Measurements from ENCODE around the gene THEMIS2. TPM values are rescaled to one million over a fixed set of nuclear protein-coding genes. Genes with fewer than 3 reads are reported as not detected.

THEMIS2 gene
- total and polyA plus RNA-seq, 7 donors: 1.5 to 6.1 (median 3.8) TPM

DNA sequence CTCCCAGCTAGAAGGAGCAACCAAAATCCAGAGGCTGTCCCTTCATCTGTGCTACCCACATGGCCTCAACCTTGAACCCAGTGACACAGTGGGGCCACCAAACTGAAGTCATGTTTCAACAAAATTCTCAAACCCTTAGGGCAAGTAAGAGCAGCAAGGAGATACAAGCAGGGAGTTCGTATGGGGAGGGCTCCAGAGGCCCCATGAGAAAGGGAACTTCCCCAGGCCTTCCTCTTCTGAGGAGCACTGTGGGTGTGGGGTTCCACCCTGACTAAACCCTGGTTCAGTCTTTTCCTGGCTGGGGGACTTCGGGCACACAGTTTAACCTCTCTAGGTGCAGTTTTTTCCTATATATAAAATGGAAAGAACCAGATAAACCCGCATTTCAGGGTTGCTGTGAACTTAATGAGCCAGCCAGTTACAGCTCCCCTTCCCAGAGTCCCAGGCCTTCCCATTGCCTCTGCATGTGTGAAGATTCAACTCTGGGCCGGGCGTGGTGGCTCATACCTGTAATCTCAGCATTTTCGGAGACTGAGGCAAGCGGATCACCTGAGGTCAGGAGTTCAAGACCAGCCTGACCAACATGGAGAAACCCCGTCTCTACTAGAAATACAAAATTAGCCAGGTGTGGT is 8.0 kb upstream of the THEMIS2 start:
- intact Hi-C loops (cut with DNase I): no loop called here
- Histone ChIP-seq H3K9me3 (no peaks in the 10 kb centered on the region), H3K4me3 (no peak overlapping the region), H3K4me1 (no peaks in the 10 kb centered on the region), H3K27ac (peak overlapping the region; percentile 46), H3K27me3 (ENCODE audit: insufficient read depth in 3 of 3, low read length in 2 of 3) (no peaks in the 10 kb centered on the region), H3K36me3 (ENCODE audit: insufficient read depth in 1 of 2, low read depth in 1 of 2) (no peaks in the 10 kb centered on the region)
- TF ChIP-seq, protein P1, sequence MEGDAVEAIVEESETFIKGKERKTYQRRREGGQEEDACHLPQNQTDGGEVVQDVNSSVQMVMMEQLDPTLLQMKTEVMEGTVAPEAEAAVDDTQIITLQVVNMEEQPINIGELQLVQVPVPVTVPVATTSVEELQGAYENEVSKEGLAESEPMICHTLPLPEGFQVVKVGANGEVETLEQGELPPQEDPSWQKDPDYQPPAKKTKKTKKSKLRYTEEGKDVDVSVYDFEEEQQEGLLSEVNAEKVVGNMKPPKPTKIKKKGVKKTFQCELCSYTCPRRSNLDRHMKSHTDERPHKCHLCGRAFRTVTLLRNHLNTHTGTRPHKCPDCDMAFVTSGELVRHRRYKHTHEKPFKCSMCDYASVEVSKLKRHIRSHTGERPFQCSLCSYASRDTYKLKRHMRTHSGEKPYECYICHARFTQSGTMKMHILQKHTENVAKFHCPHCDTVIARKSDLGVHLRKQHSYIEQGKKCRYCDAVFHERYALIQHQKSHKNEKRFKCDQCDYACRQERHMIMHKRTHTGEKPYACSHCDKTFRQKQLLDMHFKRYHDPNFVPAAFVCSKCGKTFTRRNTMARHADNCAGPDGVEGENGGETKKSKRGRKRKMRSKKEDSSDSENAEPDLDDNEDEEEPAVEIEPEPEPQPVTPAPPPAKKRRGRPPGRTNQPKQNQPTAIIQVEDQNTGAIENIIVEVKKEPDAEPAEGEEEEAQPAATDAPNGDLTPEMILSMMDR (IDR thresholded peaks at IDR 0.05): no peak
- 90 to 91% (median 90%) methylated on average over 8 of the region's 8 CpGs for WGBS, 3 donors
- DNase-seq: no peak
- ATAC-seq: no peak

DNA sequence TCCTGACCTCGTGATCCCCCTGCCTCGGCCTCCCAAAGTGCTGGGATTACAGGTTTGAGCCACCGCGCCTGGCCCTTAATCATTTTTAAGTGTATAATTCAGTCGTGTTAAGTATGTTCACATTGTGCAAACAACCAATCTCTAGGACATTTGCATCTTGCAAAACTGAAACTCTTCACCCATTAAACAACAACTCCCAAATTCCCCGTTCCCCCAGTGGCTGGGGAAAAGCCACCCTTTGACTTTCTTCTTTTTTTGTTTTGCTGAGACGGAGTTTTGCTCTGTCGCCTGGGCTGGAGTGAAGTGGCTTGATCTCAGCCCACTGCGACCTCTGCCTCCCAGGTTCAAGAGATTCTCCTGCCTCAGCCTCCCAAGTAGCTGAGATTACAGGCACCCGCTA is 6.5 kb upstream of the THEMIS2 start:
- no peak overlapping the region for H3K27ac ChIP-seq
- no peak overlapping the region for H3K4me3 ChIP-seq
- ATAC-seq (no peak), DNase-seq (no peak)
- intact Hi-C loops (cut with DNase I): no loop called here
- H3K36me3 ChIP-seq (ENCODE audit: insufficient read depth in 1 of 2, low read depth in 1 of 2): no peaks in the 10 kb centered on the region
- TF ChIP-seq, protein P1 (IDR thresholded peaks at IDR 0.05): no peak
- H3K9me3 ChIP-seq: no peaks in the 10 kb centered on the region
- H3K4me1 ChIP-seq: no peaks in the 10 kb centered on the region
- WGBS, 3 donors: 94 to 95% (median 95%) methylated on average over 10 of the region's 10 CpGs
- H3K27me3 ChIP-seq (ENCODE audit: insufficient read depth in 3 of 3, low read length in 2 of 3): no peaks in the 10 kb centered on the region

DNA sequence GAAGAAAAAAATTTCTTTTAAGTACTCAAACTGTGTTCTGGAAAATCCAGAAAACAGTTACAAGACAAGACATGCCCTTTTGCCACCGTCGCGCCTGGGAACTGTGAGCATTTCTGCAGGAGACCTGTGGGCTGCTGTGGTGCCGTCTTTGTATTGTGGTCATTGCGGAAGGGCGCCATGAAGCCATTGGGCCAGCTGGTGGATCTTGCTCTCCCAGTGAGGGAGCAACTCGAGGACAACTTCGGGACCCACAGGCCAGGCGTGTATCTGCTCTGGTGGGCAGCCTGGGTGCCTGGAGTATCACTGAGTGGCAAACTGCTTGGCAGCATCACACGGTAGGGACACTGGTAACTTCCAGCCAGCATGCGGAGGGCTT is 3.8 kb upstream of the THEMIS2 start:
- no peaks in the 10 kb centered on the region for H3K36me3 ChIP-seq (ENCODE audit: insufficient read depth in 1 of 2, low read depth in 1 of 2)
- H3K4me3 ChIP-seq: no peak overlapping the region
- no peak overlapping the region for H3K27ac ChIP-seq
- ATAC-seq (no peak), DNase-seq (no peak)
- 78 to 88% (median 82%) methylated on average over 10 to 11 of the region's 11 CpGs for WGBS, 3 donors
- intact Hi-C loops (cut with DNase I): no loop called here
- TF ChIP-seq, protein P1 (IDR thresholded peaks at IDR 0.05): no peak
- H3K9me3 ChIP-seq: no peaks in the 10 kb centered on the region
- peaks cover 0 to 10% (median 0%) of the 10 kb centered on the region in 3 donors for H3K27me3 ChIP-seq (ENCODE audit: insufficient read depth in 3 of 3, low read length in 2 of 3)
- H3K4me1 ChIP-seq: no peaks in the 10 kb centered on the region

DNA sequence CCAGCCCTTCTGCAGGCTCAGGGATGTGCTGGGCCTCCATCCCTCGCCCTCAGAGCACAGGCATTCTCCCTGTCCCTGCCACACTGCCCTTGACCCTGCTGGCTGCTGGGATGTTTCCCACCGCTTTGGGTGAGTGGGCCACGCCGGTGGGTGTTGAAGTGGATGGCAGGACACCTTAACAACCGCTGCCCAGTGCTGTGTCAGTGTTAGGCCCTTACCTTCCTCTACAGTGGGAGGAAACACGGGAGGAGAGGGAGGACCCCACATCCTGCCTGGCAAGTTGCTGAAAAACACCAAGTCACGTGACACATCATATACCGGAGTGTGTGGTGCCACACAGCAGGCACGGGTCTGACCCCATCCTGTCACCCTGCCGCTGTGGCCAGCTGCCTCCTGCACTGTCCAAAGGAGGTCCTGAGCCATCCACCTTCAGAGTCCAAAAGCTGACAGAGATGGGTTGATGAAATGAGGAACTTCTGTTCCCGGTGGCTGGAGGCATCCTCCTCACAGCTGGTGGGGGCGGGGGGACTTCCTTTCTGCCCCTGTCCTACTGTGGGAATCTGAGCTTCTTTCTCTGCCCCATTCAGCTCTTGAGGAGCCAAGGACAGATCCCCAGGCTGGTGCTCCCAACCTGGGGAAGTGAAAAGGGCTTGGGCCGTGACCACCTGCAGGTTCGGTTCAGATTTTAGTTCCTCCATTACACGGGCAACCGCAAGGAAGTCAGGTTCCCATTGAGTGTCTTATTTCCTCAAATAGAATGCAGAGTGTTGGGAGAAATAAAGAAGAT is 3.2 kb upstream of the THEMIS2 start:
- Histone ChIP-seq H3K27me3 (ENCODE audit: insufficient read depth in 3 of 3, low read length in 2 of 3) (peaks cover 0 to 12% (median 0%) of the 10 kb centered on the region in 3 donors), H3K27ac (no peak overlapping the region), H3K9me3 (no peaks in the 10 kb centered on the region), H3K36me3 (ENCODE audit: insufficient read depth in 1 of 2, low read depth in 1 of 2) (no peaks in the 10 kb centered on the region), H3K4me3 (no peak overlapping the region), H3K4me1 (no peaks in the 10 kb centered on the region)
- WGBS, 3 donors: 53 to 55% (median 55%) methylated on average over 16 of the region's 16 CpGs
- peak in 1 of 2 donors; percentile 52 for DNase-seq
- TF ChIP-seq, protein P1 (IDR thresholded peaks at IDR 0.05): no peak
- ATAC-seq: no peak
- intact Hi-C loops (cut with DNase I): no loop called here

Data from psoas muscle (tissue), 8 donors.